Measurements from ENCODE around the gene METTL21C. TPM values are rescaled to one million over a fixed set of nuclear protein-coding genes. Genes with fewer than 3 reads are reported as not detected.

METTL21C gene
- polyA plus RNA-seq, 3 donors: not detected

DNA sequence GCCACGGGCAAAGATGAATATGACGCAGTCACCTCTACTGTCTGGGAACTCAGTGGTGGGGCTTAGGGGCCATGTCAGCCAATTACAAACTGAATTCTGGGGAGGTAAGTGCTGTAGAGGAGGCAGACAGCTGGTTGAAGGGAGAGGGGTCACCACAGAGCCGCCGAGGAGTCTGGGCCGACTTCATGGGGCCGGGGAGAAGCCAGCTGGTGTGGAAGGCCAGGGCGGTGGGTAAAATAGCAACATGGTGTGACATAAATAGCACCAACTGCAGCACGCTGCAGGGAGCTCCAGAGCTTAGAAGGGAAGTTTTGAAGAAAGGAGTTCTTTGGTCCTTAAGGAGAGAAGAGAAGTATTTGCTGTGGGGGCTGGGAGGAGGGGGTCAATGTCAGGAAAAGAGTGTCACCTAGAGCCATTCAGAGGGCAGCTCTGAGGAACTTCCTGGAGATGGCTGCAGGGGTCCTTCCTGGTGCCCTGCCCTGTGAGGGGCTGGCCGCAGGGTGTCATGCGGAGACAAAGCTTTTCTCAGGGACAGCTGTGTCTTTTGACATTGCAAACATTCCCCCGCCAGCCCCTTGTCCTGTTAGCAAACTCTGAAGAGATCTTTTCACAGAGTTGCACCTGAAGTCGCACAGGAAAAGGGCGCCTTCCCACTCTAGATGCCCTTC is 6.4 kb downstream of the METTL21C start:
- no peaks in the 10 kb centered on the region for H3K4me1 Mint-ChIP-seq
- H3K9me3 Mint-ChIP-seq: peaks cover 0 to 3% (median 0%) of the 10 kb centered on the region in 7 donors
- TF ChIP-seq, protein P1, sequence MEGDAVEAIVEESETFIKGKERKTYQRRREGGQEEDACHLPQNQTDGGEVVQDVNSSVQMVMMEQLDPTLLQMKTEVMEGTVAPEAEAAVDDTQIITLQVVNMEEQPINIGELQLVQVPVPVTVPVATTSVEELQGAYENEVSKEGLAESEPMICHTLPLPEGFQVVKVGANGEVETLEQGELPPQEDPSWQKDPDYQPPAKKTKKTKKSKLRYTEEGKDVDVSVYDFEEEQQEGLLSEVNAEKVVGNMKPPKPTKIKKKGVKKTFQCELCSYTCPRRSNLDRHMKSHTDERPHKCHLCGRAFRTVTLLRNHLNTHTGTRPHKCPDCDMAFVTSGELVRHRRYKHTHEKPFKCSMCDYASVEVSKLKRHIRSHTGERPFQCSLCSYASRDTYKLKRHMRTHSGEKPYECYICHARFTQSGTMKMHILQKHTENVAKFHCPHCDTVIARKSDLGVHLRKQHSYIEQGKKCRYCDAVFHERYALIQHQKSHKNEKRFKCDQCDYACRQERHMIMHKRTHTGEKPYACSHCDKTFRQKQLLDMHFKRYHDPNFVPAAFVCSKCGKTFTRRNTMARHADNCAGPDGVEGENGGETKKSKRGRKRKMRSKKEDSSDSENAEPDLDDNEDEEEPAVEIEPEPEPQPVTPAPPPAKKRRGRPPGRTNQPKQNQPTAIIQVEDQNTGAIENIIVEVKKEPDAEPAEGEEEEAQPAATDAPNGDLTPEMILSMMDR (IDR thresholded peaks at IDR 0.05): no peak
- H2AFZ ChIP-seq (ENCODE audit: insufficient read depth, low read depth, low read length, poor library complexity, severe bottlenecking): no peak overlapping the region
- H3K4me2 ChIP-seq (replicated peaks; ENCODE audit: extremely low read depth, low read length, poor library complexity, severe bottlenecking): no peak overlapping the region
- no peaks in the 10 kb centered on the region for H3K4me1 ChIP-seq (ENCODE audit: control insufficient read depth in 1 of 2, insufficient read depth in 2 of 2, low read length in 2 of 2)
- no peaks in the 10 kb centered on the region for H3K36me3 ChIP-seq (replicated peaks in 1 of 2; ENCODE audit: control insufficient read depth in 1 of 2, insufficient read depth in 2 of 2, low read length in 2 of 2)
- no peak overlapping the region for H3K9ac ChIP-seq (ENCODE audit: insufficient read depth, low read length, poor library complexity, severe bottlenecking)
- H4K20me1 ChIP-seq (ENCODE audit: insufficient read depth, low read length): no peaks in the 10 kb centered on the region
- intact Hi-C loops (cut with micrococcal nuclease): loop anchor here in 1 of 2 donors (10.0 kb wide), 1 partner anchor 106 kb away; the partner anchor contains the start of genes BIVM and POGLUT2
- H3K36me3 Mint-ChIP-seq: no peaks in the 10 kb centered on the region
- H3K27me3 Mint-ChIP-seq (ENCODE audit: low read depth in 3 of 3): peaks cover 7 to 10% (median 9%) of the 10 kb centered on the region in 3 donors
- DNase-seq: no peak
- 37% methylated on average over 8 of the region's 13 CpGs for WGBS (ENCODE audit: insufficient coverage)
- H3K27me3 ChIP-seq (ENCODE audit: control insufficient read depth in 2 of 2, insufficient read depth in 2 of 2, low read length in 2 of 2): peaks cover 0 to 5% of the 10 kb centered on the region in 2 donors
- H3K79me2 ChIP-seq (ENCODE audit: insufficient read depth, low read length): no peaks in the 10 kb centered on the region
- H3K27ac ChIP-seq (ENCODE audit: low read depth in 1 of 2, low read length in 2 of 2): no peak overlapping the region
- no peaks in the 10 kb centered on the region for H3K9me3 ChIP-seq (replicated peaks in 1 of 2; ENCODE audit: control insufficient read depth in 1 of 2, insufficient read depth in 1 of 2, low read length in 2 of 2)
- no peak overlapping the region for H3K27ac Mint-ChIP-seq
- H3K4me3 ChIP-seq (replicated peaks in 1 of 3; ENCODE audit: low read depth in 2 of 3, low read length in 3 of 3): no peak overlapping the region
- H3K4me3 Mint-ChIP-seq: no peak overlapping the region

DNA sequence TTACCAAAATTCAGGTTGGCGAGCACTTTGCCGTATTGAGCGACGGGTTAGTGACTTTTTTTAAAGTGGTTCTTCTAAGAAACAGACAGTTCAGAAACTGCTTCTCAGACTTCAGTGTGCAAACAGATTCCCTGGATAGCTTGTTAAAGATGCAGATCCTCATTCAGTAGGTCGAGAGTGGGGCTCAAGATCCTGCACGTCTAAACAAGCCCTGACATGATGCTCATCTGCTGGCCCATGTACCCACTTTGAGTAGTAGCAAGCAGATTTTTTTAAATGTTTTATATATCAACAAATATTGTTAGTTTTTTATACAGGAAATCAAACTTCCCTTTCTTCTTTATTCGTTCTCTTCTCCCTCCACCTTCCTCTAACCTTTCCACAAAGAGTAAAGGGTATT is 7.3 kb downstream of the METTL21C start:
- H3K9me3 Mint-ChIP-seq: peaks cover 0 to 3% (median 0%) of the 10 kb centered on the region in 7 donors
- H3K27me3 Mint-ChIP-seq (ENCODE audit: low read depth in 3 of 3): peaks cover 5 to 10% (median 9%) of the 10 kb centered on the region in 3 donors
- Histone ChIP-seq H3K9me3 (replicated peaks in 1 of 2; ENCODE audit: control insufficient read depth in 1 of 2, insufficient read depth in 1 of 2, low read length in 2 of 2) (no peaks in the 10 kb centered on the region), H3K4me1 (ENCODE audit: control insufficient read depth in 1 of 2, insufficient read depth in 2 of 2, low read length in 2 of 2) (no peaks in the 10 kb centered on the region), H3K79me2 (ENCODE audit: insufficient read depth, low read length) (no peaks in the 10 kb centered on the region), H2AFZ (ENCODE audit: insufficient read depth, low read depth, low read length, poor library complexity, severe bottlenecking) (no peak overlapping the region), H3K27me3 (ENCODE audit: control insufficient read depth in 2 of 2, insufficient read depth in 2 of 2, low read length in 2 of 2) (peaks cover 0 to 5% of the 10 kb centered on the region in 2 donors), H3K36me3 (replicated peaks in 1 of 2; ENCODE audit: control insufficient read depth in 1 of 2, insufficient read depth in 2 of 2, low read length in 2 of 2) (no peaks in the 10 kb centered on the region), H3K4me3 (replicated peaks in 1 of 3; ENCODE audit: low read depth in 2 of 3, low read length in 3 of 3) (no peak overlapping the region), H4K20me1 (ENCODE audit: insufficient read depth, low read length) (no peaks in the 10 kb centered on the region), H3K4me2 (replicated peaks; ENCODE audit: extremely low read depth, low read length, poor library complexity, severe bottlenecking) (no peak overlapping the region), H3K27ac (ENCODE audit: low read depth in 1 of 2, low read length in 2 of 2) (no peak overlapping the region), H3K9ac (ENCODE audit: insufficient read depth, low read length, poor library complexity, severe bottlenecking) (no peak overlapping the region)
- intact Hi-C loops (cut with micrococcal nuclease): loop anchor here in 1 of 2 donors (10.0 kb wide), 1 partner anchor 107 kb away; the partner anchor contains the start of genes BIVM and POGLUT2
- H3K36me3 Mint-ChIP-seq: no peaks in the 10 kb centered on the region
- H3K27ac Mint-ChIP-seq: no peak overlapping the region
- no peak overlapping the region for H3K4me3 Mint-ChIP-seq
- no peaks in the 10 kb centered on the region for H3K4me1 Mint-ChIP-seq
- DNase-seq: no peak
- WGBS (ENCODE audit: insufficient coverage): 100% methylated on average over 2 of the region's 7 CpGs
- TF ChIP-seq, protein P1 (IDR thresholded peaks at IDR 0.05): no peak

All from CD14-positive monocyte (primary cell).